SH-SY5Y (cell line): ENCODE measurements around the gene NKD2.

ENCODE experiments used
- GATA2 ChIP-seq: IDR thresholded peaks from 2 replicates; pipeline ENCODE4 v1.6.1; 2011; ENCODE audit warnings: mild to moderate bottlenecking, low read depth, low read length
- GATA3 ChIP-seq: IDR thresholded peaks from 2 replicates; pipeline ENCODE4 v1.6.1; 2011; ENCODE audit warnings: low read depth, mild to moderate bottlenecking, low read length, moderate library complexity

- TF ChIP-seq GATA3, result no peak
- TF ChIP-seq GATA2, result no peak
These were observed 5.7 kb downstream of the NKD2 start for GRCh38 chr5:1014346-1014745.
